Measurements from ENCODE around the gene ALDH1A3. TPM values are rescaled to one million over a fixed set of nuclear protein-coding genes. Genes with fewer than 3 reads are reported as not detected.

Gene ALDH1A3
- total and polyA plus RNA-seq, 2 of the 4 experiments (the other 2 are of a cell fraction): 3.1 to 5.0 TPM

DNA sequence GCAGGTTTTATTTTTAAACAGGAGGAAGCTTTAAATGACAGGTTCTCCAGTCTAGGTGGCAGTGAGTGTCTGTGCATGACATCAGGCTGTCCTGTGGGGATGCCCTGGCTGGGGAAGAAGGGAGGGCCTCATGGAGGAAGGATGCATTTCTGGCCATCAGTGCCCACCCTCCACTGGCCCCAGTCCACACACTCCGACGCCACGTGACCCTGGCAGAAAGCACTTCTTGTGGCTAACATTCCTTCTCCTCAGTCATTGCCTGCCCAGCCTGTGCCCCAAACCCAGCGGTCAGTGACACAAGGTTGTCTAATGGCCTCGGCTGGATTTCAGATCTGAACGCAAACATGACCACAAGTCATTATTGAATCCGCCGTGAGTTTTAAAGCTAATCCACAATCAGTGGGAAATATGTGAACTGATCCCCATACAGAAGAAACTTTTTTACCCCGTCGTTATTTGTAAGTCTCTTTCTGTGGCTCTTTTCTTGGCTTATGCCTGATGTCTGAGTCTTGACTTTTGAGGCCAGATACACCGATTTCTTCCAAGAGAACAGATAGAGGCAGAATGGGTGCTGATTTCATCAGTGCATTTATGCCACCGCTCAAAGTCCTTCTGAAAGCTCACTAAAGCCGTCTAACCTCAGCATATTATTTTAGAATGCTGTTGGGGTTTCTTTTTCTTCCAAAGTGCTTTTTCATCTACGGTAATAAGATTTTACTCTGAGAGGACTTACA lies 22.2 kb downstream of the ALDH1A3 start (continued):
- TF ChIP-seq BHLHE40 (IDR thresholded peaks at IDR 0.05; ENCODE audit: low read depth, low read length): no peak
- no peak for TF ChIP-seq RAD21 (IDR thresholded peaks at IDR 0.05; ENCODE audit: low read length)

DNA sequence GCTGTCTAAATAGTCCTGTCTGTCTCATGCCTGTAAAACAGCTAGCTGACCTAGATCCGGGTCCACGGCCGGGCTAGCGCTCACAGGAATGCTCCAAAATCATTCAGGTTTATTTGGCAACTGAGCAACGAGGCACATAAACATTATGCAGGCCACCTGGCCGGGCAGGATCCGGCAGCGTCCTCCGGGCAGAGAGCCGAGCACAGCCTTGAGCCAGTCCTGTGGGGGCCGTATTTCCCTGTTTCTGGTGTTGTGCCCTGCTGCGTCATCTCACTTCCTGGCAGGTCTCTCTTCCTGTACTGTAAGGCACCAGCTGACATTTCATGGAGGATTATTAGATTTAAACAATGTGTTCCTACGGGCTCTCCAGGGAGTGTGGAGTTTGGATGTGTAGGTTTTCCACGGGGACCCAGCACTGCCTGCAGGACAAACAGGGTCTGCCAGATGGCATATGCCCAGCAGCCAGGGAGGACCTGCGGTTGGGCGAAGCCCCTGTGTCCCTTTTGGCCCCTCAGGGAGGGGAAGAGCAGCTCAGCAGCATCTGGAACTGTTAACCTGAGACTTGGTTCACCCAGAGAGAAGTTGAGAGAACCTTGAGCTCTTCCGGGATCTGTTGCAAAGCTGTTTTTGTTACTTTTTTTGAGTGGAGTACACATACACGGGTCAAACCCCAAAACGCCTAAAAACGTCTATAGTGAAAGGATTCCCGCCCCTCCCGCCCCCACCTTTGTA lies 23.0 kb downstream of the ALDH1A3 start:
- WGBS, 2 experiments (ENCODE audit: extremely low coverage in 2 of 2, insufficient read length in 1 of 2): 23% methylated on average over 16 of the region's 22 CpGs; no CpG with 5 or more reads in 1 of the 2 experiments
- peak overlapping the region; percentile 39 for H4K5ac ChIP-seq (ENCODE audit: low read depth, low read length)
- H3K4me1 ChIP-seq (ENCODE audit: control insufficient read depth, insufficient read depth, low read length): peaks cover 5% of the 10 kb centered on the region
- TF ChIP-seq, protein P1, sequence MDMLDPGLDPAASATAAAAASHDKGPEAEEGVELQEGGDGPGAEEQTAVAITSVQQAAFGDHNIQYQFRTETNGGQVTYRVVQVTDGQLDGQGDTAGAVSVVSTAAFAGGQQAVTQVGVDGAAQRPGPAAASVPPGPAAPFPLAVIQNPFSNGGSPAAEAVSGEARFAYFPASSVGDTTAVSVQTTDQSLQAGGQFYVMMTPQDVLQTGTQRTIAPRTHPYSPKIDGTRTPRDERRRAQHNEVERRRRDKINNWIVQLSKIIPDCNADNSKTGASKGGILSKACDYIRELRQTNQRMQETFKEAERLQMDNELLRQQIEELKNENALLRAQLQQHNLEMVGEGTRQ (IDR thresholded peaks at IDR 0.05; ENCODE audit: low read depth, low read length): no peak
- TF ChIP-seq, protein P2, sequence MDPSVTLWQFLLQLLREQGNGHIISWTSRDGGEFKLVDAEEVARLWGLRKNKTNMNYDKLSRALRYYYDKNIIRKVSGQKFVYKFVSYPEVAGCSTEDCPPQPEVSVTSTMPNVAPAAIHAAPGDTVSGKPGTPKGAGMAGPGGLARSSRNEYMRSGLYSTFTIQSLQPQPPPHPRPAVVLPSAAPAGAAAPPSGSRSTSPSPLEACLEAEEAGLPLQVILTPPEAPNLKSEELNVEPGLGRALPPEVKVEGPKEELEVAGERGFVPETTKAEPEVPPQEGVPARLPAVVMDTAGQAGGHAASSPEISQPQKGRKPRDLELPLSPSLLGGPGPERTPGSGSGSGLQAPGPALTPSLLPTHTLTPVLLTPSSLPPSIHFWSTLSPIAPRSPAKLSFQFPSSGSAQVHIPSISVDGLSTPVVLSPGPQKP (IDR thresholded peaks at IDR 0.05; ENCODE audit: borderline replicate concordance, low read depth, low read length): no peak
- TF ChIP-seq RCOR1 (IDR thresholded peaks at IDR 0.05; ENCODE audit: insufficient replicate concordance, low read length) (no peak), CEBPB (IDR thresholded peaks at IDR 0.05; ENCODE audit: low read depth, low read length) (no peak), RFX5 (IDR thresholded peaks at IDR 0.05; ENCODE audit: low read depth, low read length) (no peak), BHLHE40 (IDR thresholded peaks at IDR 0.05; ENCODE audit: low read depth, low read length) (no peak), CHD1 (IDR thresholded peaks at IDR 0.05; ENCODE audit: low read depth, low read length) (no peak), POLR2A (IDR thresholded peaks at IDR 0.05; ENCODE audit: low read depth, low read length) (no peak), MAZ (IDR thresholded peaks at IDR 0.05; ENCODE audit: borderline replicate concordance, low read depth, low read length) (no peak; the same call in 1 of the 2 replicates), FOS (IDR thresholded peaks at IDR 0.05; ENCODE audit: low read depth, low read length) (no peak), MAFK (IDR thresholded peaks at IDR 0.05; ENCODE audit: low read depth, low read length) (no peak), NFE2L2 (IDR thresholded peaks at IDR 0.05; ENCODE audit: low read depth, low read length) (no peak; the same call in 1 of the 2 replicates)

More for the DNA sequence above, 23.0 kb downstream of the ALDH1A3 start:
- Histone ChIP-seq H2AK5ac (ENCODE audit: low read depth, low read length) (0 out of 2 replicates have a peak overlapping the region, but pooled peaks have one; percentile 9), H2AK9ac (replicated peaks; ENCODE audit: low read depth, low read length, poor library complexity) (peak overlapping the region; percentile 49), H3K79me1 (ENCODE audit: low read depth in 1 of 2, low read length in 2 of 2) (no peaks in the 10 kb centered on the region), H3K18ac (ENCODE audit: low read depth, low read length) (peak overlapping the region; percentile 79), H3K27me3 (ENCODE audit: control insufficient read depth, insufficient read depth, low read length) (0 out of 2 replicates have a peak, but pooled peaks cover 1% of the 10 kb centered on the region), H3K4ac (ENCODE audit: low read depth, low read length) (peak overlapping the region; percentile 87), H3K36me3 (ENCODE audit: control insufficient read depth, insufficient read depth, low read length) (no peaks in the 10 kb centered on the region), H3K56ac (ENCODE audit: extremely low read depth, insufficient read depth, low read length) (0 out of 2 replicates have a peak overlapping the region, but pooled peaks have one; percentile 48), H3K23ac (ENCODE audit: low read depth, low read length) (peak overlapping the region; percentile 62; the same call in 1 of the 2 replicates), H4K8ac (ENCODE audit: low read depth in 2 of 2, low read length in 2 of 2) (peak overlapping the region; percentile 93 to 96), H3K14ac (replicated peaks; ENCODE audit: low read depth, low read length) (peak overlapping the region; percentile 74), H4K20me1 (ENCODE audit: insufficient read depth, low read length) (no peaks in the 10 kb centered on the region), H4K91ac (ENCODE audit: insufficient read depth, low read depth, low read length) (peak overlapping the region; percentile 63), H3K4me3 (ENCODE audit: insufficient read depth, low read depth, low read length) (peak overlapping the region; percentile 15; the same call in 1 of the 2 replicates), H2BK15ac (ENCODE audit: low read depth, low read length) (peak overlapping the region; percentile 41; the same call in 1 of the 3 replicates), H3K9me3 (ENCODE audit: control insufficient read depth, insufficient read depth, low read length) (no peaks in the 10 kb centered on the region), H3K9ac (ENCODE audit: low read depth, low read length) (peak overlapping the region; percentile 19; the same call in 1 of the 2 replicates), H2BK20ac (ENCODE audit: low read depth, low read length) (peak overlapping the region; percentile 29; the same call in 1 of the 2 replicates), H3K4me2 (ENCODE audit: low read depth, low read length) (peak overlapping the region; percentile 40), H2BK120ac (ENCODE audit: low read depth, low read length) (peak overlapping the region; percentile 76), H3K27ac (ENCODE audit: insufficient read depth, low read length) (peak overlapping the region; percentile 63; the same call in 1 of the 2 replicates), H2BK5ac (ENCODE audit: low read depth, low read length, poor library complexity, severe bottlenecking) (peak overlapping the region; percentile 26), H3K9me1 (ENCODE audit: insufficient read depth, low read length) (peaks cover 7% of the 10 kb centered on the region), H2AFZ (replicated peaks; ENCODE audit: low read length, poor library complexity) (peak overlapping the region; percentile 92)
- peak; percentile 89 for DNase-seq
- in situ Hi-C loops (cut with MboI; ENCODE audit: low sequenced_read_pairs): loop anchor here (25.0 kb wide), 1 partner anchor 360 kb away; the partner anchor contains the start of gene CHSY1
- ATAC-seq (ENCODE audit: low read depth): peak; percentile 95
- no TSS peak for BruUV-seq (replicated peaks)
- intact Hi-C loops (cut with micrococcal nuclease): no loop called here
- dilution Hi-C loops (cut with HindIII; ENCODE audit: low sequenced_read_pairs, unreplicated experiment): no loop called here
- POLR2A ChIA-PET (ENCODE audit: unreplicated experiment): no interaction called here
- CTCF ChIA-PET: interaction anchor here (0.7 to 1.3 kb wide), 3 partner anchors 16 to 356 kb away, joined by 3 read pairs; no protein-coding TSS in a partner anchor

All from IMR-90 (cell line).